HUES64 (cell line): ENCODE results near the gene LGALS7.

Experiments
- H3K27ac ChIP-seq: 2 replicates; pipeline ENCODE4 v1.7.0; 2013; ENCODE audit warnings: low read depth, low read length, inconsistent platforms
- H3K27me3 ChIP-seq: 2 replicates; pipeline ENCODE4 v1.6.1; 2013; ENCODE audit warnings: mild to moderate bottlenecking, low read length; ENCODE audit not compliant: insufficient read depth
- H3K36me3 ChIP-seq: 2 replicates; pipeline ENCODE4 v1.6.1; 2013; ENCODE audit warnings: mild to moderate bottlenecking, low read length; ENCODE audit not compliant: insufficient read depth
- H3K4me1 ChIP-seq: 2 replicates; pipeline ENCODE4 v1.6.1; 2013; ENCODE audit warnings: mild to moderate bottlenecking, low read length, moderate library complexity; ENCODE audit not compliant: insufficient read depth
- H3K4me3 ChIP-seq: 2 replicates; pipeline ENCODE4 v1.5.1; 2013; ENCODE audit warnings: mild to moderate bottlenecking, low read length, moderate library complexity
- H3K9ac ChIP-seq: 2 replicates; pipeline ENCODE4 v1.6.1; 2013; ENCODE audit warnings: mild to moderate bottlenecking, low read depth, low read length
- H3K9me3 ChIP-seq: 2 replicates; pipeline ENCODE4 v1.6.1; 2013; ENCODE audit warnings: low read depth, low read length; ENCODE audit not compliant: insufficient read depth
- WGBS: fragments of 150-250, 120-280 bp; methylation state at CpG from one replicate; pipeline ENCODE4 v1.1.7; 2013; ENCODE audit warnings: missing lambda C conversion rate; 5-methylcytosine and 5-hydroxymethylcytosine counted together

The LGALS7 gene

DNA sequence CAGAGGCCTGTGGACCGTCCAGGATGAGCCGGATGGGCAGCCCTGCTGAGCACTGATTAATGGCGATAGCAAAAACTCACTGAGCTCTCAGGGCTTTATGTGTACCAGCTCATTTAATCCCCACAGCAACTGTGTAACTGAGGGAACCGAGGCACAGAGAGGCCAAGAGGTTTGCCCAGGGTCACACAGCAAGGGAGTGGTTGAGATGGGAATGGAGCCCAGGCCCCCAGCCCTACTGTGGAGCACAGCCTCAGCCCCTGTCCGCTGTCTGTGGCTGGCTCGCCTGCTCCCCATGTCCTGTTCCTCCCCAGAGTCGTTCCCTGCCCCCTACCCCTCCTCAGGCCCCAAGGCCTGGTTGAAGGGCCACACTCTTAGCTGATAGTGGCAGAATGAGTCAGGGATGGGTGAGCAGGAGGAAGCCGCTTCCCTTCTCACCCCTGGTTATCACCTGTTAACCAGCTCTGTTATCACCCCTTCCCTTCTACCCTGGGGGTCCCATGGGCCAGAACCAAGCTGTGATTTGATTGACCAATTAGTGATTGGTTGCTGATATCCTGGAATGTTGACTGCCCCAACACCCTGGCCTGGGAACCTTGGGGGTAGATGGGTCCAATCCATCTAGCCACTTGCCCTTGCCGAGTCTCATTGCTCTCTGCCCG is 50.2 kb downstream of the LGALS7 start:
- Histone ChIP-seq H3K9me3 (no peaks in the 10 kb centered on the region), H3K9ac (no peak overlapping the region), H3K27ac (no peak overlapping the region), H3K27me3 (no peaks in the 10 kb centered on the region), H3K4me3 (no peak overlapping the region), H3K36me3 (peaks cover 99% of the 10 kb centered on the region), H3K4me1 (no peaks in the 10 kb centered on the region)
- 90% methylated on average over 9 of the region's 10 CpGs for WGBS

DNA sequence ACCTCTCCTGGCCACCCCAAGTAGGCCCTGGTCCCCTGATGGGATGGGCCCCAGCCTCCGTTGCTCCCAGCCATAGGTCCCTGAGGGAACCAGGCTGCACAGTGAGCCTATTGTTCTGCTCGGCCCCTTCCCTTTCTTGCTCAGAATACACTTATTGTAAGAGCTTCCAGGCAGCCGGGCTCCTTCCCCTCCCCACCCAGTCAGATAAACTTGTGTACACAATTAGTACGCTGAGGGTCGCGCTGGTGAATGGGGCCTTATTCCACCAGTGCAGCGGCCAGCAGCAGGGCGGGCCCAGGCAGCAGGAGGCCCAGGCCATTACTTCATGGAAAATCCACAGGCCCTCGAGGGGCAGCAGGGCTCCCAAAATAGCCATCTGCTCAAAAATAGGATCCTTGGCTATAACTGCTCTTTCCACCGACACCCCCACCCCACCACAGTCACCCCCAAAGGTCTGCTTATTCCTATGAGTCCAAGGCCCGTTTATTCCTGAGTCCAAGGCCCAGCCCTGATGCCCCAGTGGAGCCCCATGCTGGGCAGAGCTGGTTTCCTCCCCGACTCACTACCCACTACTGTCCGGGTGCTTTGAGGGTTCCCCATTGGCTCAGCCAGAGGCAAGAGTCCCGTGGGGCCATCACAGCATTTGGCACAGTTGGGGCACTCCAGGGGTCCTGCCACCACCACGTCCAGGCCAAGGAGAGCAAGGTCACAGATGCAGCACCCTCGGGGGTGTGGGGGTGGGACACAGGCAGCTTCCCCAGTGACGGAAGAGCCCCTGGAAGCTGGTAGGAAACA is 51.1 kb downstream of the LGALS7 start:
- Histone ChIP-seq H3K4me1 (no peaks in the 10 kb centered on the region), H3K9me3 (no peaks in the 10 kb centered on the region), H3K9ac (no peak overlapping the region), H3K27ac (no peak overlapping the region), H3K36me3 (peaks cover 99% of the 10 kb centered on the region), H3K27me3 (no peaks in the 10 kb centered on the region), H3K4me3 (no peak overlapping the region)
- WGBS: 86% methylated on average over 17 of the region's 17 CpGs

DNA sequence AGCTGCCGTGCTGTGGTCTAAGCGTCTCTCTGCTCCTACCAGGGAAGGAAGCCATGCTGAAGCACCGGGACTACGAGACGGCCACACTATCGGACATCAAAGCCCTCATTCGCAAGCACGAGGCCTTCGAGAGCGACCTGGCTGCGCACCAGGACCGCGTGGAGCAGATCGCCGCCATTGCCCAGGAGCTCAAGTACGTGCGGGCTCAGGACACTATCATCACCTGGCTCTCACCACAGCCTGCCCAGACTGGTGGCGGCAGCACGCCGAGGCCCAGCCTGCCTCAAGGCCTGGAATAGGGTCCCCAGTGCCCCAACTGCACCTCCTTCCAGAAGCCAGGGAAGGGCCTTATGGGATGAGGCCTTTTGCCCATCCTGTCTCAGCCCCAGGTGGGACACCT is 51.8 kb downstream of the LGALS7 start:
- no peaks in the 10 kb centered on the region for H3K4me1 ChIP-seq

More for the DNA sequence above, 51.8 kb downstream of the LGALS7 start:
- Histone ChIP-seq H3K27me3 (no peaks in the 10 kb centered on the region), H3K9ac (no peak overlapping the region), H3K27ac (no peak overlapping the region), H3K36me3 (peaks cover 99% of the 10 kb centered on the region), H3K9me3 (no peaks in the 10 kb centered on the region), H3K4me3 (no peak overlapping the region)
- 95% methylated on average over 20 of the region's 20 CpGs for WGBS
